C4-2B (cell line): ENCODE results near the gene ZBTB14.

ENCODE experiments used
- CTCF ChIP-seq: fragments of 450-650 bp; conservative IDR thresholded peaks from 2 replicates; pipeline ENCODE4 v1.5.1; 2017; ENCODE audit warnings: mild to moderate bottlenecking
- ZFX ChIP-seq: fragments of 450-650 bp; IDR thresholded peaks from 2 replicates; pipeline ENCODE4 v1.6.1; 2017

- TF ChIP-seq CTCF = no peak
- no peak for TF ChIP-seq ZFX
Measured at GRCh38 chr18:5284808-5285207, 10.7 kb downstream of the ZBTB14 start.
